ENCODE data around the gene ZG16B. TPM values are rescaled to one million over a fixed set of nuclear protein-coding genes. Genes with fewer than 3 reads are reported as not detected.

ZG16B gene
- total RNA-seq, 2 experiments from 2014 or later, result 3.6 to 7.0 TPM

DNA sequence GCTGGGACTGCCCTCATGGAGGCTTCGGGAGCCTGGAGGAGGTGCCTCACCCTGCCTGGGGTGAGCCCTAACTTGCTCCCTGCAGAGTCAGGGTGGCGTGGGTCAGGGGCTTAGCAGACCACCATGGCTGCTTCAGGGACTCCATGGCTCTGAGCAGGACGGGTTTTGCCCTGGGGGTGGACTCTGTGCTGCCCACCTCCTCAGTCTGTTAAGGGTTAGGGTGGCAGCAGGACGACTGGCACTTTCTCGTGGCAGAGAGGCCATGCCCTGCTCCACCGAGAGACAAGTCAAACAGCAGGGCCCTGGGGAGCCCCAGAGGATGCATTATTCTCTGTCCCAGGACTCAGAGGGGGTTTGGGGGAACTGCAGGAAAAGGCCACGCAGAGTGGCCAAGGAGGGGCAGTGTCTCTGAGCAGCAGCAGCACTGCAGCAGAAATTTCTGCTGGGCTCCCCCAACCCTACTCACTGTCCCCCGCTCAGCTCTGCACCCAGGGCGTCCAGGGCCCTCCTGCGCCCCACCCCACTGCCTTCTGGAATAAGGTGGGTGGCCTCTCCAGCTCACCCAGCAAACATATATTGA is 29.7 kb downstream of the ZG16B start:
- Mint-ChIP-seq H3K27ac (no peak overlapping the region), H3K9me3 (ENCODE audit: low read depth) (peaks cover 7% of the 10 kb centered on the region), H3K36me3 (no peaks in the 10 kb centered on the region), H3K4me3 (no peak overlapping the region), H3K27me3 (peaks cover 14% of the 10 kb centered on the region), H3K4me1 (peaks cover 4% of the 10 kb centered on the region)
- DNase-seq (no peak), ATAC-seq (no peak)
- CTCF ChIA-PET, result no interaction called here

DNA sequence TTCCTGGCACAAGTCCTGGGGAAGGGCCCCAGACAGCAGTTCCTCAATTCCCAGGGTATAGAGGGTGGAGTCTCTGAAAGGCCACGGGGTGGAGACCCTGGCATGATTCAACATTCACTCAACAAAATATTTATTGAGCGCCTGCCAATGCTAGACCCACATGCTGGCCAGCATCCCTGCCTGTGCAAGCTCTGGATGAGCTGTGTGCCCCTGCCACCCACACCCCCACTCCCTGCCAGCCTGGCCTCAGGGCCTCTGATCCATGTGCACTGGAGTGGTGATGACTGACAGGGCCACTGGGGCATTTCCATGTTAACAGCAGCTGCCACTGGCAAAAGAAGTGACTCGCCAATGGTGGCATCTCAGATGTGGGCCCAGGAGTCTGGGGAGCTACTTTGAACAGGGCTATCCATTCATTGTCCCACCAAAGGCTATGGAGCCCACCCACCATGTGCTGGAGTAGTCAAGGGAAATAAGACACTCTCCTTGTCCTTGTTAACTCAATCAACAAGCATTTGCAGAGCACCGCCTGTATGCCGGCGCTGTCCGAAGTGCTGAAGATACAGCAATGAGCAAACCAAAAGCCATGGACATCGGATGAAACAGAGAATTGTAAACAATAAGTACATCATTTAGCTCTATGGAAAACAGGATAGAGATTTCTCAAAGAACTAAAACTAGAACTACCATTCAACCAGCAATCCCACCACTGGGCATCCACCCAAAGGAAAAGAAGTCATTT is 30.9 kb downstream of the ZG16B start:
- Mint-ChIP-seq H3K4me3 (no peak overlapping the region), H3K27me3 (peaks cover 15% of the 10 kb centered on the region), H3K4me1 (peaks cover 4% of the 10 kb centered on the region), H3K27ac (no peak overlapping the region), H3K9me3 (ENCODE audit: low read depth) (peaks cover 6% of the 10 kb centered on the region), H3K36me3 (no peaks in the 10 kb centered on the region)
- ATAC-seq, result no peak
- DNase-seq, result no peak
- CTCF ChIA-PET, result interaction anchor here (0.8 to 1.1 kb wide), 2 partner anchors 22 to 76 kb away, joined by 3 read pairs; no protein-coding TSS in a partner anchor

DNA sequence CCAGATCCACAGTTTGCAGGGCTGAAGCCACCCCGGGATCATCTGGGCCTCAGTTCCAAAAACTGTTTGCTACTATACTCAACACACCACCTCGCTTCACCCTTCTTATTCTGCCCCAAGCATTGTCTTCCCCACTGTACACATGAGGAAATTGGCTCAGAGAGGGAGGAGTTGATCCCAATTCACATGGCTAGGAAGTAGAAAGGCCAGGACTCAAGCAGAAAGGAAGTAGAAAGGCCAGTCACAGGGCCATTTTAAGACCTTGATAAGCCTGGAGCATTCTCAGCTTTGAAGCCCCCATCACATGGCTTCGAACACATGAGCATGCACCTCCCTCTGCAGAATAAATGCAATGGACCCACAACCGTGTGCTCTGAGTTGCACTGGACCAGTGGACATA is 35.5 kb downstream of the ZG16B start:
- no peaks in the 10 kb centered on the region for H3K36me3 Mint-ChIP-seq
- CTCF ChIA-PET, result interaction anchor here (1.4 to 4.4 kb wide), 4 partner anchors 17 to 61 kb away, joined by 3 to 94 read pairs (median 14); partner anchors contain the start of genes FLYWCH1 and FLYWCH2

DNA sequence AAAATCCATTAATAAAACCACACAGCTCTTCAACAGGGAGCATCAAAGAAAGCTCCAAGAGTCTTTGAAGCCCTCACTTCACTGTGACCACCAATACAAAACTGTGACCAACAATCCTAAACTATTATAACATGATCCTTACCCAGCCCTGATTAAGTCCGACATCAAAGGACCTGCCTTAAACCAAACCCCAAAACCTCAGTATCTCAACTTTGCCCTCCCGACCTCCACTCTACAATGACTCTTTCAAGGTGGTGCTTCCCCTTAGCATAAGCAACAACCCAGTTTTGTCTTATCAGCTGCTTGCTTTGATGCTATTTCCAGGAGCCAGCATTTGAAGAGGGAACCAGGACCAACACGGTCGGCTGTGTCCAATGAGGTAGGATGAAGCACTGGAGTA is 36.3 kb downstream of the ZG16B start:
- DNase-seq (no peak), ATAC-seq (no peak)
- H3K4me1 Mint-ChIP-seq, result peaks cover 13% of the 10 kb centered on the region
- H3K9me3 Mint-ChIP-seq (ENCODE audit: low read depth), result no peaks in the 10 kb centered on the region
- no peak overlapping the region for H3K4me3 Mint-ChIP-seq
- H3K27me3 Mint-ChIP-seq, result peaks cover 4% of the 10 kb centered on the region
- CTCF ChIA-PET, result interaction anchor here (0.6 to 4.4 kb wide), 5 partner anchors 17 to 76 kb away, joined by 3 to 94 read pairs (median 4); partner anchors contain the start of genes FLYWCH1 and FLYWCH2
- H3K27ac Mint-ChIP-seq, result no peak overlapping the region
- no peaks in the 10 kb centered on the region for H3K36me3 Mint-ChIP-seq

More for the DNA sequence above, 35.5 kb downstream of the ZG16B start:
- Mint-ChIP-seq H3K9me3 (ENCODE audit: low read depth) (peaks cover 3% of the 10 kb centered on the region), H3K4me1 (peaks cover 13% of the 10 kb centered on the region), H3K4me3 (no peak overlapping the region), H3K27ac (no peak overlapping the region), H3K27me3 (peaks cover 8% of the 10 kb centered on the region)
- no peak for ATAC-seq
- no peak for DNase-seq

DNA sequence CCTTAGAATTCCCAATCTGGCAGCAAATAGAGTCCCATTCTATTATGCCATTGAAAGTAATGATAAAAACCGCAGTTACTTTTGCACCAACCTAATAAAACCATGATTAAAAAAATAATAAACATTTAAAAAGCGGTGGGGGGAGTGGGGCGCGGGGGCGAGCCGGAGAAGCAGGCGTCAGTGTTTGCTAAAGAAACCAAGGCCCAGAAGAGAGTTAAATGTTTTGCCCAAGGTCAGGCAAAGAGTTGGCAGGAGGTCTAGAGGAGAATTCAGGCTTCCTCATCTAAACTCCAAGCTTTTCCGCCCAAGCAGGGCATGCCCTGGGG is 37.5 kb downstream of the ZG16B start:
- peak overlapping the region; percentile 91 for H3K27ac Mint-ChIP-seq

DNA sequence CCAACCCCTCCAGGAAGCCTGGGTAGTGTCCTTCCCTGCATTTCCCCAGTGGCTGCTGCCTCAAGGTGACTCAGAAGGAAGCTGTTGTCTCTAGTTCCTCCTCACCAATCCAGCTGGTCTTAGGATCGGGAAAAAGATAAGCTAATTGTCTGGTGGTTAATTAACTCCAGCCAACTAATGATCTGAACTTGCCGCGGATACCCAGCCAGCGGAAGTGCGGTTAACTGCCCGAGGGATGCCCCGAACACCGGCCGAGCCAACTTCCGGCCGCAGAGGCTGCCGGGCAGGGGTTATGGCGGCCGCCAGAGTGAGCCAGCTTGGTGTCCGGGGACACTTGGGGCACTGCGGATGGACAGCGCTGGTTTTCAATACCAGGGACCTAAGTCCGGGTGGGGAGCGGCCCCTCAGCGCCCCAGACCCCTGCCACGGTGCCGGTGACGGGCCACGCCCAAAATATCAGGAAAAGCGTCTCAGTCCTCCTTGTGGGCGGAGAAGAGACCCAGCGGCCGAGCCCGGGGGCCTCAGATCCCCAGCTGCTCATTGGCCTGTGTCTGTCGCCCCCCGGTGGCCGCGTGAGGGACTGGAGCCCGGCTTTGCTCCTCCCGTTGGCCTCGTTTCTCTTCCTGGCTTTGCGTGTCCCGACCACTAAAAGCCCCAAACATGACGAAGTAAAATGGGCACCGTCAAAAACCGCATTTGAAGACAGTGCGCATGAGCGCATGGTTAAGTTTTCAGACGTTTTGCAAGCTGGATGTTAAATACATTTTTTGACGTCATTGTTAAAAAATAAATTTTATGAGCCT is 38.1 kb downstream of the ZG16B start:
- CTCF ChIA-PET, result interaction anchor here (0.7 to 4.4 kb wide), 37 partner anchors 12 to 616 kb away, joined by 3 to 94 read pairs (median 6); partner anchors contain the start of genes ECI1, FLYWCH1, FLYWCH2 and PKMYT1
- peaks cover 13% of the 10 kb centered on the region for H3K4me1 Mint-ChIP-seq
- H3K27me3 Mint-ChIP-seq, result peaks cover 3% of the 10 kb centered on the region
- H3K4me3 Mint-ChIP-seq, result peak overlapping the region; percentile 83
- no peaks in the 10 kb centered on the region for H3K36me3 Mint-ChIP-seq
- H3K27ac Mint-ChIP-seq, result peak overlapping the region; percentile 91
- peak; percentile 98 for DNase-seq
- no peaks in the 10 kb centered on the region for H3K9me3 Mint-ChIP-seq (ENCODE audit: low read depth)
- ATAC-seq, result peak; percentile 96

More for the DNA sequence above, 37.5 kb downstream of the ZG16B start:
- CTCF ChIA-PET, result interaction anchor here (0.7 to 4.4 kb wide), 30 partner anchors 11 to 616 kb away, joined by 3 to 94 read pairs (median 6); partner anchors contain the start of genes ECI1, FLYWCH1, FLYWCH2 and PKMYT1
- H3K27me3 Mint-ChIP-seq, result peaks cover 3% of the 10 kb centered on the region
- H3K4me1 Mint-ChIP-seq, result peaks cover 13% of the 10 kb centered on the region
- DNase-seq (no peak), ATAC-seq (no peak)
- no peaks in the 10 kb centered on the region for H3K9me3 Mint-ChIP-seq (ENCODE audit: low read depth)
- H3K36me3 Mint-ChIP-seq, result no peaks in the 10 kb centered on the region
- peak overlapping the region; percentile 83 for H3K4me3 Mint-ChIP-seq

DNA sequence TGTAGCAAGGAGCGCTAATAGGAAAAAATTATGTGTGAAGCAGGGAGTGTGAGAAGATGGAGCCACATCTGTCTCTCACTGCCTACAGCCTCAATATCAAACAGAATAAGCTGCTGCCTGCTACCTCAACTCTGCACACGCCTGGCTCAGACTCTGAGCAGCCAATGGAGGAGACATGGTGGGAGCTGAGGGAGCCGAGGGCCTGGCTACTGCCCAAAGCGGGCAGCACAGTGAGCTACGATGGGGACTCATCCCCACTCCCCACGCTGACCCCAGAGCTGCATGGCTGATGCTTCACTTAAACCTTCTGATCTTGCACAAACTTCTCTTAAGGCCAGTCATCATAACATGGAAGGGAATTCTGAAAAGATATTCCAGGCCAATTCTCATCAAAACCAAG is 41.8 kb downstream of the ZG16B start:
- Mint-ChIP-seq H3K4me3 (no peak overlapping the region), H3K36me3 (no peaks in the 10 kb centered on the region), H3K9me3 (ENCODE audit: low read depth) (no peaks in the 10 kb centered on the region), H3K27ac (no peak overlapping the region), H3K27me3 (no peaks in the 10 kb centered on the region), H3K4me1 (peaks cover 13% of the 10 kb centered on the region)
- DNase-seq (no peak), ATAC-seq (no peak)
- CTCF ChIA-PET, result interaction anchor here (1.1 to 6.8 kb wide), 5 partner anchors 11 to 55 kb away, joined by 3 to 36 read pairs (median 19); partner anchors contain the start of gene FLYWCH2

DNA sequence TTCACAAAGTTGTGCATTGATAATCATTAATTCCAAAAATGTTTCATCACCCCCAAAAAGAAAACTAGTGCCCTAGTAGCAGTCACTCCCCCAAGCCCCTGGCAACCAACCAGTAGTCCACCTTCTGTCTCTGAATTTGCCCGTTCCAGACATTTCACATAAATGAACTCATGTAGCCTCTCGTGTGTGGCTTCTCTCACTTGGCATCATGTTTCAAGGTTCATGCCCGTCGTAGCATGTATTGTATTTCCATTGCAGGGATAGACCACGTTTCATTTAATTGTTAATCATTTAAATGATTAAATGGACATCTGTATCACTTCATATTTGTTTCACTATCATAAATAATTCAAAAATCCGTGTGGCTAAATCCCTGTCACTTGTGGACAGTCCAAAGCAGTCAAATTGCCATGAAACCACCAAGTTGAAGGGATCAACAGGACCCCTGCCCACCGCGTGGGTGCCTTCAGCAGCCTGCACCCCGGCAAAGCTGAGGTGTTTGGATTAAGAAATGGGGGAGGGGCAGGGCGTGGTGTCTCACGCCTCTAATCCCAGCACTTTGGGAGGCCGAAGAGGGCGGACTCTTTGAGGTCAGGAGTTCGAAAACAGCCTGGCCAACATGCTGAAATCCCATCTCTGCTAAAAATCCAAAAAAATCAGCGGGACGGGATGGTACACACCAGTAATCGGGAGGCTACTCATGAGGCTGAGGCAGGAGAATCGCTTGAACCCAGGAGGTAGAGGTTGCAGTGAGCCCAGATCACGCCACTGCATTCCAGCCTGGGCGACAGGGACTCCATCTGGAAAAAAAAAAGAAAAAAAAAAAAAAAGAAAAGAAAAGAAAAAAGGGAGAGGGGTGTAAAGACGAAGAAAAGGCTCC is 44.2 kb downstream of the ZG16B start:
- DNase-seq, result no peak
- ATAC-seq, result no peak
- Mint-ChIP-seq H3K27ac (no peak overlapping the region), H3K4me1 (peaks cover 4% of the 10 kb centered on the region), H3K4me3 (no peak overlapping the region), H3K36me3 (no peaks in the 10 kb centered on the region), H3K27me3 (no peaks in the 10 kb centered on the region), H3K9me3 (ENCODE audit: low read depth) (no peaks in the 10 kb centered on the region)
- CTCF ChIA-PET, result interaction anchor here (0.7 to 6.8 kb wide), 12 partner anchors 9 to 157 kb away, joined by 3 to 36 read pairs (median 4); partner anchors contain the start of genes FLYWCH1 and FLYWCH2

DNA sequence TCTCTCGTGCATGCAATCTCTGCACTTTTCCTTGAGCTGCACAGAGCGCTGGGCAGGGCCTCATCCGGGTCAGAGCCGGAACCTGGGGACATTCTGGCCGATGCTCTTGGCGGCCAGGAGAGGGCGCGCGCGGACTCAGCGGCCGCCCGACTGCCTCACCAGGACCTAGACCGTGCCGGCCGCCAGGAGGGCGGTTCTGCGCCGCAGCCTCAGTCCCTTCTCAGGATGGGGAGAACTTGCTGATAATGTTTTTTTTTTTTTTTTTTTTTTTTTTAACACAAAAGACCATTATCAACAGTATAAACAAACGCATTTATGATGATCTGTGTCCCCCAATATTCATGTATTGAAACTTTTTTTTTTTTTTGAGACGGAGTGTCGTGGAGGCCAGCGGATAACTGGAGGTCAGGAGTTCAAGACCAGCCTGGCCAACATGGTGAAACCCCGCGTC is 44.8 kb downstream of the ZG16B start:
- H3K4me1 Mint-ChIP-seq, result peaks cover 3% of the 10 kb centered on the region
- no peaks in the 10 kb centered on the region for H3K36me3 Mint-ChIP-seq
- CTCF ChIA-PET, result interaction anchor here (0.7 to 6.8 kb wide), 12 partner anchors 8 to 157 kb away, joined by 3 to 36 read pairs (median 4); partner anchors contain the start of genes FLYWCH1 and FLYWCH2
- peak; percentile 81 for DNase-seq
- no peaks in the 10 kb centered on the region for H3K27me3 Mint-ChIP-seq
- H3K4me3 Mint-ChIP-seq, result no peak overlapping the region
- peak; percentile 100 for ATAC-seq
- H3K9me3 Mint-ChIP-seq (ENCODE audit: low read depth), result peaks cover 4% of the 10 kb centered on the region
- H3K27ac Mint-ChIP-seq, result no peak overlapping the region

DNA sequence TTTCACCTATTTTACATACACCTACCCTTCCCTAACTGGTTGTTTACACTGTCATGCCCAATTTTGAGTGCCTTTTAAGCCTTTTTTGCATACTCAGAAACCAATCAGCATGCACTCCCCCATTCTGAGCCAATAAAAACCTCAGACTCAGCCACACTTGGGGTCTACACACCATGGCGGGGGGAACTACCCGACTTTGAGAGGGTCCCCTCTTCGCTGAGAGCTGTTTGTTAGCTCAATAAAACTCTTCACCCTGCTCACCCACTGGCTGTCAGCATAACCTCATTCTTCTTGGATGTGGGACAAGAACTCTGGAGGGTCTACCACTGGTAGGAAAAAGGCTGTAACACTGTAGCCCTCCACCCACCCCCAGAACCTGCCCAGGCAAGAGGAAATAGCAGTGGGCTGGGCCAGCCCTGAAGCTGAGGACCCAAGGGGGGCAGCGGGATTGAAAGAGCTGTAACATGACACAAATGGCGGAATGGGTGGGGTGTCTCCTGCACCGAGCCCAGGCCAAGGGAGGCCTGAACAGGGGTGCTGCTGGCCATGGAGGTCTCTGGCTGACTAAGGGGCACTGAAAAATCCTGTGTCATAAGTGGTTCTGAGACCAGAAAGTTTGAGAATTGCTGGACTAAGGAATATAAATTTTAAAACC is 49.9 kb downstream of the ZG16B start:
- Mint-ChIP-seq H3K27ac (no peak overlapping the region), H3K27me3 (no peaks in the 10 kb centered on the region), H3K4me3 (no peak overlapping the region), H3K4me1 (peaks cover 12% of the 10 kb centered on the region), H3K36me3 (no peaks in the 10 kb centered on the region), H3K9me3 (ENCODE audit: low read depth) (peaks cover 4% of the 10 kb centered on the region)
- ATAC-seq, result no peak
- no peak for DNase-seq
- CTCF ChIA-PET, result interaction anchor here (0.7 to 6.4 kb wide), 6 partner anchors 12 to 47 kb away, joined by 3 to 30 read pairs (median 5); partner anchors contain the start of gene FLYWCH1

All from activated CD8-positive, alpha-beta memory T cell treated with anti-CD3 and anti-CD28 coated beads, Interleukin-2, amount 10 ng/mL, durations not matched to agents 7 days and 5 days (primary cell).